Stomach (tissue), 9 donors: Measurements from ENCODE around the gene SLC45A2. TPM values are rescaled to one million over a fixed set of nuclear protein-coding genes. Genes with fewer than 3 reads are reported as not detected.

Source experiments
- DNase-seq, 2 donors: peaks; one replicate each; pipeline versions ENCODE4 v3.0.0 to v3.0.0-alpha.2; 2013 to 2019
- H3K27ac ChIP-seq, 5 donors: fragments of 200-600 bp in 4 of 5; sonication (generic) in 4 of 5; one replicate each; pipeline ENCODE4 v1.5.1; 2013 to 2019; ENCODE audit warnings: mild to moderate bottlenecking in 1 of 5, moderate library complexity in 1 of 5
- H3K27me3 ChIP-seq, 3 donors: fragments of 200-600 bp; sonication (generic); one replicate each; pipeline ENCODE4 v1.5.1; 2017 to 2019; ENCODE audit warnings: mixed run types in 1 of 3
- H3K36me3 ChIP-seq, 4 donors: fragments of 200-600 bp; sonication (generic); 1 replicate in 3 of 4; 2 replicates in 1 of 4; pipeline ENCODE4 v1.5.1; 2016 to 2019
- H3K4me1 ChIP-seq, 4 donors: fragments of 200-600 bp; sonication (generic); one replicate each; pipeline ENCODE4 v1.5.1; 2016 to 2019
- H3K4me3 ChIP-seq, 4 donors: fragments of 200-600 bp; sonication (generic) in 3 of 4; one replicate each; pipeline ENCODE4 v1.5.1; 2016 to 2019; ENCODE audit warnings: mild to moderate bottlenecking in 1 of 4
- H3K9me3 ChIP-seq, 4 donors: fragments of 200-600 bp; sonication (generic); one replicate each; pipeline ENCODE4 v1.5.1; 2016 to 2019
- EP300 ChIP-seq: sonication (generic); formaldehyde crosslinking; IDR thresholded peaks from one replicate; pipeline ENCODE4 v1.6.1; 2017; ENCODE audit warnings: antibody characterized with exemption
- POLR2A ChIP-seq, 4 donors: fragments of 450-650 bp; IDR thresholded peaks; one replicate each; pipeline ENCODE4 v1.6.1; 2016; ENCODE audit warnings: antibody characterized with exemption in 4 of 4, control low read depth in 2 of 4, mild to moderate bottlenecking in 1 of 4, moderate library complexity in 1 of 4
- POLR2AphosphoS5 ChIP-seq, 3 donors: sonication (generic); formaldehyde crosslinking; IDR thresholded peaks; one replicate each; pipeline ENCODE4 v1.6.1; 2016; ENCODE audit warnings: antibody characterized with exemption in 3 of 3
- WGBS, 5 donors: extraction: QIAGEN DNeasy Blood & Tissue Kit in 3 of 5; methylation state at CpG; one replicate each; pipeline versions ENCODE4 v1.1.5 to v1.1.7; 2013 to 2018; 5-methylcytosine and 5-hydroxymethylcytosine counted together
- intact Hi-C: fragments of 100-400 bp; cut with DNase I; formaldehyde crosslinking; loops from one replicate; pipeline ENCODE4 v1.15.1; 2023; ENCODE audit warnings: low total_unique reads
- polyA plus RNA-seq, 3 donors: library from polyadenylated mRNA; stranded (reverse); fragments of 200-250 nt; gene quantifications; one replicate each; pipeline ENCODE4 v1.2.3, GENCODE V29; 2013
- total RNA-seq, 5 donors: library from RNA; depleted of rRNA; stranded (reverse); fragments of >200 nt; gene quantifications; one replicate each; pipeline versions ENCODE4 v1.1.0 to v1.2.3, GENCODE V29; 2014 to 2016
- TF ChIP-seq, protein P1 (sequence below), 7 experiments: fragments of 450-650 bp in 4 of 7; fragments of 200-600 bp in 3 of 7; sonication (generic) in 3 of 7; IDR thresholded peaks; one replicate each; pipeline ENCODE4 v1.5.1; 2016 to 2019; ENCODE audit warnings: antibody characterized with exemption in 7 of 7, control low read depth in 2 of 7, mild to moderate bottlenecking in 1 of 7
- donor health status: healthy with polysubstance abuse.
- donor health status: Bipolar disorder and iron deficiency.
- donor health status: healthy.

The SLC45A2 gene
- total and polyA plus RNA-seq, 8 donors: 0.19 to 0.46 (median 0.20) TPM; not detected in 5

DNA sequence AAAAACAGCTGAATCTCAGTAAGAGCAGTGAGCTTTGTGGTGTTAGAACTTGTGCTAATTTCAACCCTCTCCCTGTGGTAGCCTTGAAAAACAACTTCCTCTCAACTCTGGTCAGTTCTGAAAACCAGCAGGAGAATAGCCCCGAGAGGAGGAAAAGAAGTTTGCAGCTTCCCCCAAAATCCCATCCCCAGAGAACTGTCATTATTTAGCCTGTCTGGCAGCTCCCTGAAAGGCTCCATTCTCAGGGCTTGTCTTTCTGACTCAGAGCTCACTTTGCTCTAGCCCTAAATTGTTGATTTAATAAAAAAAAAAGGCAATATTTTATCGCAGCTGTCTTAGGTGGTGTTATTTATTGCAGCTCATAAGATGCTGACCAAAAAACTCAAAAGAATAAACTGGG is 11.4 kb upstream of the SLC45A2 start:
- Histone ChIP-seq H3K4me3 (no peak overlapping the region), H3K4me1 (peaks cover 2 to 19% (median 5%) of the 10 kb centered on the region in 4 donors), H3K27me3 (no peaks in the 10 kb centered on the region), H3K27ac (no peak overlapping the region), H3K36me3 (peaks cover 0 to 35% (median 31%) of the 10 kb centered on the region in 4 donors), H3K9me3 (no peaks in the 10 kb centered on the region)
- 61 to 80% (median 64%) methylated on average over 2 of the region's 2 CpGs for WGBS, 5 donors
- no peak for DNase-seq
- TF ChIP-seq, protein P1, sequence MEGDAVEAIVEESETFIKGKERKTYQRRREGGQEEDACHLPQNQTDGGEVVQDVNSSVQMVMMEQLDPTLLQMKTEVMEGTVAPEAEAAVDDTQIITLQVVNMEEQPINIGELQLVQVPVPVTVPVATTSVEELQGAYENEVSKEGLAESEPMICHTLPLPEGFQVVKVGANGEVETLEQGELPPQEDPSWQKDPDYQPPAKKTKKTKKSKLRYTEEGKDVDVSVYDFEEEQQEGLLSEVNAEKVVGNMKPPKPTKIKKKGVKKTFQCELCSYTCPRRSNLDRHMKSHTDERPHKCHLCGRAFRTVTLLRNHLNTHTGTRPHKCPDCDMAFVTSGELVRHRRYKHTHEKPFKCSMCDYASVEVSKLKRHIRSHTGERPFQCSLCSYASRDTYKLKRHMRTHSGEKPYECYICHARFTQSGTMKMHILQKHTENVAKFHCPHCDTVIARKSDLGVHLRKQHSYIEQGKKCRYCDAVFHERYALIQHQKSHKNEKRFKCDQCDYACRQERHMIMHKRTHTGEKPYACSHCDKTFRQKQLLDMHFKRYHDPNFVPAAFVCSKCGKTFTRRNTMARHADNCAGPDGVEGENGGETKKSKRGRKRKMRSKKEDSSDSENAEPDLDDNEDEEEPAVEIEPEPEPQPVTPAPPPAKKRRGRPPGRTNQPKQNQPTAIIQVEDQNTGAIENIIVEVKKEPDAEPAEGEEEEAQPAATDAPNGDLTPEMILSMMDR (IDR thresholded peaks at IDR 0.05): no peak
- TF ChIP-seq EP300 (no peak), POLR2AphosphoS5 (IDR thresholded peaks at IDR 0.05) (no peak), POLR2A (IDR thresholded peaks at IDR 0.05) (no peak)
- intact Hi-C loops: no loop called here

GRCh38 chr5:33994845-33995244 is 10.4 kb upstream of the SLC45A2 start:
- DNase-seq: no peak
- no peak for TF ChIP-seq POLR2A (IDR thresholded peaks at IDR 0.05)
- TF ChIP-seq EP300: no peak
- no peak for TF ChIP-seq POLR2AphosphoS5 (IDR thresholded peaks at IDR 0.05)
- TF ChIP-seq, protein P1 (IDR thresholded peaks at IDR 0.05): no peak
- no peaks in the 10 kb centered on the region for H3K9me3 ChIP-seq
- H3K4me1 ChIP-seq: peaks cover 0 to 17% (median 2%) of the 10 kb centered on the region in 4 donors
- H3K36me3 ChIP-seq: peaks cover 4 to 43% (median 39%) of the 10 kb centered on the region in 4 donors
- no peaks in the 10 kb centered on the region for H3K27me3 ChIP-seq
- WGBS, 5 donors: 55 to 76% (median 60%) methylated on average over 1 of the region's 1 CpG
- intact Hi-C loops: no loop called here
- no peak overlapping the region for H3K4me3 ChIP-seq
- no peak overlapping the region for H3K27ac ChIP-seq

DNA sequence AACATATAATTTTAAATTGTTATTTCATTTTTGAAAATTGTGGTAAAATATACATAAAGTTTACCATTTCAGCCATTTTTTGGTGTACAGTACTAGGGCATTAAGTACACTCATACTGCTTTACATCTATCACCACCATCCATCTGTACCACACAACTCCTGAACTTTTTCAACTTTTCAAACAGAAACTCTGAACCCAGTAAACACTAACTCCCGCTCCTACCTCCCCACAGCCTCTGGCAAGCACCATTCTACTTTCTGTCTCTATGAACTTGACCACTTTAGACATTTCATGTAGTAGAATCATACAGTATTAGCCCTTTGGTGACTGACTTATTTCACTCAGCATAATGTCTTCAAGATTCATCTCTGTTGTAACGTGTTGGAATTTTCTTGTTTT is 8.4 kb upstream of the SLC45A2 start:
- no peaks in the 10 kb centered on the region for H3K9me3 ChIP-seq
- H3K4me3 ChIP-seq: no peak overlapping the region
- intact Hi-C loops: no loop called here
- H3K36me3 ChIP-seq: peaks cover 16 to 53% (median 49%) of the 10 kb centered on the region in 4 donors
- H3K27ac ChIP-seq: no peak overlapping the region
- WGBS, 5 donors: 72 to 94% (median 78%) methylated on average over 2 of the region's 2 CpGs
- DNase-seq: no peak
- peaks cover 0 to 17% (median 2%) of the 10 kb centered on the region in 4 donors for H3K4me1 ChIP-seq
- H3K27me3 ChIP-seq: no peaks in the 10 kb centered on the region
- no peak for TF ChIP-seq EP300
- no peak for TF ChIP-seq POLR2AphosphoS5 (IDR thresholded peaks at IDR 0.05)
- TF ChIP-seq, protein P1 (IDR thresholded peaks at IDR 0.05): no peak
- no peak for TF ChIP-seq POLR2A (IDR thresholded peaks at IDR 0.05)

DNA sequence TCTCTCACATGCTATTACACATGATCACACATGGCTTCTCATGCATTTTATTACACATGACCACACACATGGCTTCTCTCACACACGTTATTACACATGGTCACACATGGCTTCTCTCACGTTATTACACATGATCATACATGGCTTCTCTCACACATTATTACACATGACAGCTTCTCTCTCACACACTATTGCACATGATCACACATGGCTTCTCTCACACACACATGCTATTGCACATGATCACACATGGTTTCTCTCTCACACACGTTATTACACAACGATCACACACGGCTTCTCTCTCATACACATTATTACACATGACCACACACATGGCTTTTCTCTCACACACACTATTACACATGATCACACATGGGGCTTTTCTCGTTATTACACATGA is 954 bp upstream of the SLC45A2 start:
- H3K27ac ChIP-seq: peak overlapping the region in 1 of 5 donors; percentile 8
- H3K4me3 ChIP-seq: no peak overlapping the region
- WGBS, 5 donors: 97 to 98% (median 97%) methylated on average over 6 of the region's 6 CpGs
- peaks cover 16 to 42% (median 38%) of the 10 kb centered on the region in 4 donors for H3K36me3 ChIP-seq
- no peaks in the 10 kb centered on the region for H3K9me3 ChIP-seq
- H3K27me3 ChIP-seq: no peaks in the 10 kb centered on the region
- TF ChIP-seq, protein P1 (IDR thresholded peaks at IDR 0.05): no peak
- TF ChIP-seq EP300 (no peak), POLR2AphosphoS5 (IDR thresholded peaks at IDR 0.05) (no peak), POLR2A (IDR thresholded peaks at IDR 0.05) (no peak)
- intact Hi-C loops: no loop called here
- peaks cover 0 to 23% (median 20%) of the 10 kb centered on the region in 4 donors for H3K4me1 ChIP-seq
- no peak for DNase-seq
